Neural cell (in vitro differentiated cells): Measurements from ENCODE around the gene NAA15. TPM values are rescaled to one million over a fixed set of nuclear protein-coding genes. Genes with fewer than 3 reads are reported as not detected.

Experiments used
- H2AFZ ChIP-seq: fragments of 200-600, 300-800 bp; sonication (generic), shearing (Covaris generic); 2 replicates; pipeline ENCODE4 v1.6.0; 2014; ENCODE audit warnings: low read depth, mild to moderate bottlenecking, antibody characterized with exemption, low read length, moderate library complexity
- H3F3A ChIP-seq: fragments of 200-600 bp; shearing (Covaris generic); 2 replicates; pipeline ENCODE4 v1.6.1; 2016; ENCODE audit warnings: mild to moderate bottlenecking, moderate library complexity, mixed read lengths, antibody characterized with exemption, low read length; ENCODE audit not compliant: insufficient read depth, poor library complexity, severe bottlenecking
- H3K27ac ChIP-seq: fragments of 200-600, 300-800 bp; sonication (generic), shearing (Covaris generic); 2 replicates; pipeline ENCODE4 v1.5.1; 2014; ENCODE audit warnings: mild to moderate bottlenecking, low read length, moderate library complexity
- H3K27me3 ChIP-seq: fragments of 300-800, 200-600 bp; sonication (generic), shearing (Covaris generic); 2 replicates; pipeline ENCODE4 v1.6.0; 2014; ENCODE audit warnings: mild to moderate bottlenecking, low read depth, low read length, moderate library complexity; ENCODE audit not compliant: insufficient read depth
- H3K36me3 ChIP-seq: fragments of 300-800, 200-600 bp; sonication (generic), shearing (Covaris generic); 2 replicates; pipeline ENCODE4 v1.5.1; 2014; ENCODE audit warnings: mild to moderate bottlenecking, antibody characterized with exemption, low read length, moderate library complexity; ENCODE audit not compliant: insufficient read depth
- H3K4me2 ChIP-seq: fragments of 300-800, 200-600 bp; sonication (generic), shearing (Covaris generic); 2 replicates; pipeline ENCODE4 v1.6.0; 2014; ENCODE audit warnings: mild to moderate bottlenecking, low read length
- H3K4me3 ChIP-seq: fragments of 300-800, 200-600 bp; sonication (generic), shearing (Covaris generic); 2 replicates; pipeline ENCODE4 v1.5.1; 2014; ENCODE audit warnings: mild to moderate bottlenecking, low read length, moderate library complexity
- H3K79me2 ChIP-seq: fragments of 200-600 bp; shearing (Covaris generic); replicated peaks from 2 replicates; pipeline ENCODE4 v1.6.0; 2014; ENCODE audit warnings: mild to moderate bottlenecking, low read length, moderate library complexity; ENCODE audit not compliant: insufficient read depth
- H3K9ac ChIP-seq: fragments of 300-800, 200-600 bp; sonication (generic), shearing (Covaris generic); 2 replicates; pipeline ENCODE4 v1.6.1; 2016; ENCODE audit warnings: mild to moderate bottlenecking, low read length, mixed read lengths
- H3K9me2 ChIP-seq: fragments of 200-600 bp; shearing (Covaris generic); 2 replicates; pipeline ENCODE4 v1.6.1; 2016; ENCODE audit warnings: mild to moderate bottlenecking, low read length, mixed read lengths; ENCODE audit not compliant: insufficient read depth
- H3K9me3 ChIP-seq: fragments of 200-600, 300-800 bp; sonication (generic), shearing (Covaris generic); 2 replicates; pipeline ENCODE4 v1.6.1; 2016; ENCODE audit warnings: mild to moderate bottlenecking, mixed run types, low read length, moderate library complexity, mixed read lengths
- H4K20me1 ChIP-seq: fragments of 200-600 bp; shearing (Covaris generic); 2 replicates; pipeline ENCODE4 v1.6.1; 2016; ENCODE audit warnings: mild to moderate bottlenecking, mixed run types; ENCODE audit not compliant: insufficient read depth
- CTCF ChIP-seq: fragments of 450-650 bp; IDR thresholded peaks from 2 replicates; pipeline ENCODE4 v1.5.1; 2014; ENCODE audit warnings: antibody characterized with exemption, mild to moderate bottlenecking, moderate library complexity; ENCODE audit not compliant: poor library complexity, severe bottlenecking
- EP300 ChIP-seq: fragments of 450-650 bp; conservative IDR thresholded peaks from 2 replicates; pipeline ENCODE4 v1.6.1; 2014; ENCODE audit warnings: antibody characterized with exemption, mild to moderate bottlenecking, moderate library complexity; ENCODE audit not compliant: poor library complexity, severe bottlenecking
- EZH2 ChIP-seq: fragments of 200-600, 300-800 bp; shearing (Covaris generic), sonication (generic); IDR thresholded peaks from 2 replicates; pipeline ENCODE4 v1.6.1; 2014; ENCODE audit warnings: antibody characterized with exemption, low read length, borderline replicate concordance, mild to moderate bottlenecking; ENCODE audit not compliant: insufficient read depth, poor library complexity, severe bottlenecking
- MXI1 ChIP-seq: fragments of 450-650 bp; conservative IDR thresholded peaks from 2 replicates; pipeline ENCODE4 v1.6.1; 2014; ENCODE audit warnings: antibody characterized with exemption, mild to moderate bottlenecking; ENCODE audit not compliant: poor library complexity, severe bottlenecking
- POLR2AphosphoS5 ChIP-seq: IDR thresholded peaks from 2 replicates; pipeline ENCODE4 v1.6.1; 2012
- RAD21 ChIP-seq: fragments of 450-650 bp; conservative IDR thresholded peaks from 2 replicates; pipeline ENCODE4 v1.6.1; 2014; ENCODE audit warnings: antibody characterized with exemption, mild to moderate bottlenecking, moderate library complexity
- REST ChIP-seq: IDR thresholded peaks from 2 replicates; pipeline ENCODE4 v1.6.1; 2012; ENCODE audit warnings: borderline replicate concordance
- SMC3 ChIP-seq: fragments of 450-650 bp; conservative IDR thresholded peaks from 2 replicates; pipeline ENCODE4 v1.6.1; 2014; ENCODE audit warnings: antibody characterized with exemption, mild to moderate bottlenecking, moderate library complexity; ENCODE audit not compliant: poor library complexity
- TAF1 ChIP-seq: IDR thresholded peaks from 2 replicates; pipeline ENCODE4 v1.6.1; 2012; ENCODE audit warnings: low read depth
- polyA plus RNA-seq: library from polyadenylated mRNA; depleted of rRNA; stranded (reverse); fragments of >200 nt; gene quantifications from 2 replicates; pipeline ENCODE4 v1.2.3, GENCODE V29; 2014

Gene NAA15
- polyA plus RNA-seq, 1 donor from 2014 or later: 12.5 TPM

GRCh38 chr4:139267301-139267700 lies 34.0 kb upstream of the NAA15 start:
- H3K36me3 ChIP-seq: no peaks in the 10 kb centered on the region
- H3K9me3 ChIP-seq: no peaks in the 10 kb centered on the region
- no peaks in the 10 kb centered on the region for H3K27me3 ChIP-seq
- H3K4me2 ChIP-seq: no peak overlapping the region
- H3K9ac ChIP-seq: no peak overlapping the region
- H2AFZ ChIP-seq: no peak overlapping the region
- H3K27ac ChIP-seq: no peak overlapping the region
- no peaks in the 10 kb centered on the region for H3F3A ChIP-seq
- H3K79me2 ChIP-seq: no peaks in the 10 kb centered on the region
- TF ChIP-seq TAF1 (no peak), RAD21 (no peak)
- H3K4me3 ChIP-seq: no peak overlapping the region
- H4K20me1 ChIP-seq: no peaks in the 10 kb centered on the region
- H3K9me2 ChIP-seq: no peaks in the 10 kb centered on the region

- no peaks in the 10 kb centered on the region for H3K79me2 ChIP-seq
- TF ChIP-seq SMC3 (no peak), TAF1 (no peak), MXI1 (no peak)
- no peak overlapping the region for H3K9ac ChIP-seq
Measured at GRCh38 chr4:139273835-139274234, 27.5 kb upstream of the NAA15 start.

GRCh38 chr4:139274790-139275189 lies 26.5 kb upstream of the NAA15 start:
- no peaks in the 10 kb centered on the region for H3K79me2 ChIP-seq
- H3K9me2 ChIP-seq: no peaks in the 10 kb centered on the region
- H3K4me3 ChIP-seq: no peak overlapping the region
- no peaks in the 10 kb centered on the region for H3F3A ChIP-seq
- H3K36me3 ChIP-seq: no peaks in the 10 kb centered on the region
- H3K27me3 ChIP-seq: peaks cover 25% of the 10 kb centered on the region
- H3K27ac ChIP-seq: no peak overlapping the region
- H4K20me1 ChIP-seq: no peaks in the 10 kb centered on the region
- H3K9ac ChIP-seq: no peak overlapping the region
- no peak overlapping the region for H3K4me2 ChIP-seq
- H2AFZ ChIP-seq: no peak overlapping the region
- H3K9me3 ChIP-seq: no peaks in the 10 kb centered on the region
- no peak for TF ChIP-seq SMC3
- TF ChIP-seq CTCF: no peak
- no peak for TF ChIP-seq TAF1
- TF ChIP-seq EP300: no peak
- no peak for TF ChIP-seq EZH2
- TF ChIP-seq POLR2AphosphoS5: no peak
- no peak for TF ChIP-seq RAD21
- TF ChIP-seq REST: no peak
- TF ChIP-seq MXI1: no peak

More at GRCh38 chr4:139273835-139274234, 27.5 kb upstream of the NAA15 start:
- Histone ChIP-seq H3K36me3 (no peaks in the 10 kb centered on the region), H3K4me3 (no peak overlapping the region), H3K9me2 (no peaks in the 10 kb centered on the region), H3F3A (no peaks in the 10 kb centered on the region), H3K27me3 (peaks cover 16% of the 10 kb centered on the region), H3K27ac (no peak overlapping the region), H3K4me2 (no peak overlapping the region), H3K9me3 (no peaks in the 10 kb centered on the region), H2AFZ (no peak overlapping the region), H4K20me1 (no peaks in the 10 kb centered on the region)
